ENCODE data around the gene WNT10A. TPM values are rescaled to one million over a fixed set of nuclear protein-coding genes. Genes with fewer than 3 reads are reported as not detected.

The WNT10A gene
- total and polyA plus RNA-seq, 2 of the 8 experiments (the other 6 are each of a cell fraction or from before 2014, with no cell fraction given): 0.05 TPM; not detected in 1

GRCh38 chr2:218833023-218833609, 47.5 kb upstream of the WNT10A start (continued):
- no peak for TF ChIP-seq PHF8 (conservative IDR thresholded peaks at IDR 0.05; ENCODE audit: low read depth, low read length)
- TF ChIP-seq FOSL1 (IDR thresholded peaks at IDR 0.05; ENCODE audit: insufficient read depth, low read depth, low read length): no peak
- TF ChIP-seq SP1 (IDR thresholded peaks at IDR 0.05; ENCODE audit: low read depth, low read length): no peak

Measured in H1 (cell line).